HG02610 (cell line): ENCODE measurements around the gene LRRC37A.
"Not testable (repeated sequence)": the region's sequence is repeated elsewhere in the genome, so short reads cannot be mapped to it uniquely, and the experiment has no call there.

ENCODE experiments used
- ATAC-seq: cut with Tn5 transposase; IDR thresholded peaks from one replicate; pipeline ENCODE4 v1.9.1; 2021; ENCODE audit warnings: mild to moderate bottlenecking, moderate library complexity; ENCODE audit not compliant: unreplicated experiment

The LRRC37A gene

GRCh38 chr17:46294831-46295230 is at the start of gene LRRC37A:
TSS of gene LRRC37A (plus strand) at chr17:46295131. CDS start at chr17:46295134, 3 bp downstream.
- not testable (repeated sequence) for ATAC-seq

GRCh38 chr17:46249153-46249552 is 45.8 kb upstream of the LRRC37A start:
- ATAC-seq, result not testable (repeated sequence)

GRCh38 chr17:46252804-46253203 is 42.1 kb upstream of the LRRC37A start:
- ATAC-seq, result not testable (repeated sequence)

- peak; percentile 43 for ATAC-seq
Measured at GRCh38 chr17:46253722-46254121, 41.2 kb upstream of the LRRC37A start.

GRCh38 chr17:46254215-46254614 is 40.7 kb upstream of the LRRC37A start:
- ATAC-seq, result not testable (repeated sequence)

GRCh38 chr17:46256369-46256768 is 38.6 kb upstream of the LRRC37A start:
- not testable (repeated sequence) for ATAC-seq

GRCh38 chr17:46259845-46260661 is 34.9 kb upstream of the LRRC37A start:
- ATAC-seq, result not testable (repeated sequence)

- no peak for ATAC-seq
Measured at GRCh38 chr17:46262271-46262670, 32.7 kb upstream of the LRRC37A start.

GRCh38 chr17:46264456-46265198 is 30.3 kb upstream of the LRRC37A start:
- no peak for ATAC-seq

GRCh38 chr17:46266063-46266655 is 28.8 kb upstream of the LRRC37A start:
- ATAC-seq, result not testable (repeated sequence)

GRCh38 chr17:46266656-46267544 is 28.0 kb upstream of the LRRC37A start:
- ATAC-seq, result peak; percentile 73

GRCh38 chr17:46270032-46270431 is 24.9 kb upstream of the LRRC37A start:
- no peak for ATAC-seq

GRCh38 chr17:46273541-46274236 is 21.2 kb upstream of the LRRC37A start:
- ATAC-seq, result no peak

GRCh38 chr17:46274238-46274637 is 20.7 kb upstream of the LRRC37A start:
- ATAC-seq, result no peak

- not testable (repeated sequence) for ATAC-seq
Measured at GRCh38 chr17:46276728-46277479, 18.0 kb upstream of the LRRC37A start.

- ATAC-seq, result not testable (repeated sequence)
Measured at GRCh38 chr17:46281336-46281735, 13.6 kb upstream of the LRRC37A start.

- not testable (repeated sequence) for ATAC-seq
Measured at GRCh38 chr17:46282635-46283034, 12.3 kb upstream of the LRRC37A start.

- not testable (repeated sequence) for ATAC-seq
Measured at GRCh38 chr17:46284467-46284866, 10.5 kb upstream of the LRRC37A start.

- not testable (repeated sequence) for ATAC-seq
Measured at GRCh38 chr17:46285500-46285899, 9.4 kb upstream of the LRRC37A start.
